HG03159 (cell line): ENCODE data around the gene SLC25A44.

Experiments used
- ATAC-seq: cut with Tn5 transposase; IDR thresholded peaks from one replicate; pipeline ENCODE4 v1.9.1; 2021; ENCODE audit warnings: mild to moderate bottlenecking, moderate library complexity; ENCODE audit not compliant: unreplicated experiment

Gene SLC25A44

GRCh38 chr1:156233426-156234127, 39.7 kb downstream of the SLC25A44 start:
- no peak for ATAC-seq

DNA sequence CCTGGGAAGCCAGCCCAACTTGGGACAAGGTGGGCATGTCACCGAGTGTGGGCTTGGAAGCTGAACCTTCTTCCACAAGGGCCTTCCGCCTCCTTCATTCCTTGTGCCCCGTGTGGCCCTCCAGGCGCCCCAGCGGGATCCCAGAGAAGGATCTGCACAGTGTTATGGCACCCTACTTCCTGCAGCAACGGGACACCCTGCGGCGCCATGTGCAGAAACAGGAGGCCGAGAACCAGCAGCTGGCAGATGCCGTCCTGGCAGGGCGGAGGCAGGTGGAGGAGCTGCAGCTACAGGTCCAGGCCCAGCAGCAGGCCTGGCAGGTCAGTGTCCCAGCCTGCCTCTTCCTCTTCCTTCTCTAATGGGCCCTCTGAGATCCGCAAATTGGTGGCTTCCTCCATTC, 42.3 kb downstream of the SLC25A44 start:
- no peak for ATAC-seq

DNA sequence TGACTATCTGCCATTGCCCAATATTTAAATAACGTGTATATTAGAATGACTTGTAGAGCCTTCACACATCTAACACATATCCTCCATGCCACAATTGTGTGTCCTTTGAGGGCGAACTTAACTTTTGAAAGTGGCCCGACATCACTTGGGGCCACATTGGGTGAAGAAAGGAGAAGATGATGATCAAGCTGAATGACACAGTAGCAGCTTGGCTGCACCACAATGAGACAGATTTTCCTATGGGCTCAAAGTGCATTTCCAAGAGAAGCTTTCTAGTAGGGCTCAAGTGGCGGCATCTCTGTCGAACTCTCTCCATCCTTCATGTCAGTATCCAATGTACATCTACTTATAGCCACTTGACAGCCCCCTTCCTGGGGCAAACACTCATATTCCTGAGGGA, 44.3 kb downstream of the SLC25A44 start:
- no peak for ATAC-seq

DNA sequence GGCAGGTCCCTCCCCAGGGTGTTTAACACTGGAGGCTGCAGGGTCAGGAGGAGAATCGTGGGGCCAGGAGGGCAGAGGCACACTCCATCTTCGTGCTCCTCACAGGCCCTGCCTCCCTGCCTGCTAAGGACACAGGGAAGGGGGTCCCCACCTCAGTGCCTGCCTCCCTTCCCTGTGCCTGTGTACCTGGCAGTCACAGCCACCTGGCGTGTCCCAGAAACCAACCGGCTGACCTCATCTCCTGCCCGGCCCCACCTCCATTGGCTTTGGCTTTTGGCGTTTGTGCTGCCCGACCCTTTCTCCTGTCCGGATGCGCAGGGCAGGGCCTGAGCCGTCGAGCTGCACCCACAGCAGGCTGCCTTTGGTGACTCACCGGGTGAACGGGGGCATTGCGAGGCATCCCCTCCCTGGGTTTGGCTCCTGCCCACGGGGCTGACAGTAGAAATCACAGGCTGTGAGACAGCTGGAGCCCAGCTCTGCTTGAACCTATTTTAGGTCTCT, 47.5 kb downstream of the SLC25A44 start:
- ATAC-seq = no peak

- ATAC-seq = no peak
Measured at GRCh38 chr1:156241926-156242325, 48.0 kb downstream of the SLC25A44 start, which contains the start of gene BGLAP. Gene BGLAP (plus strand): TSS chr1:156242184. CDS start chr1:156242232, 48 bp downstream.

- ATAC-seq = no peak
Measured at GRCh38 chr1:156242738-156243137, 48.8 kb downstream of the SLC25A44 start.

GRCh38 chr1:156244126-156244525, 50.2 kb downstream of the SLC25A44 start:
- no peak for ATAC-seq

GRCh38 chr1:156244712-156245111, 50.8 kb downstream of the SLC25A44 start:
- ATAC-seq = no peak

DNA sequence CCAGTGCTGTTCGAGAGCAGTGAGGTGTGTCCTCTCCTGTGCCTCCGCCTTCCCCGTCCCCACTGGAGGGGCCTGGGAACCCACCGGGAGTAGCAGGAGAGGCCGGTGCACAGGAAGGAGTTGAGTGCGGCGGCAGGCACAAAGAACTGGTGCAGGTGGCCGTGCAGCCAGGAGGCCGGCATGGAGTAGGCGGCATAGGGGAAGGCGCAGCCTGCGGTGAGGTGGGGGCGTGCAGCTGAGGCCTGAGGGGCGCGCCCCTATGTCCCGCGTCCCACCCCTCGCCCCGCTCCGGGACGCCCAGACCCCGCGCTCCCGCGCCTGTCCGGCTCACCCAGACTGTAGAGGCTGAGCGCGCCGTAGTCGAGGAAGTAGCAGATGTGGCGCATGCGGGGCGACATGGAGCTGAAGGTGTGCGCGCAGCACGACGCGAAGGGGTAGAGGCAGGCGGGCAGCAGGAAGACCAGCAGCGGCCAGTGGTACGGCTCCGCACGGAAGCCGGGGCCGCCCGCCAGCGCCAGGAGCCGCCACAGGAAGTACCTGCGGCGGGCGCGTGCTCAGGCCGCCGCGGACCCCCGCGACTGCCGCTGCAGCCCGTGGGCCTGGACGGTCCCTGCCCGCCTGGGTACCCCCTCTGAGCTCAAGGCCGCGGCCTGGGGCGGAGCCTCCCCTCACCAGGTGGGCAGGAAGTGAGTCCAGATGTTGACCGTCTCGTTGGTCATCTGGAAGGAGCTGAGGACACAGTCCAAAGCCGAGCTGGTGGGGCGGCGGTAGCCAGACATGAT, 51.7 kb downstream of the SLC25A44 start:
- ATAC-seq = no peak

DNA sequence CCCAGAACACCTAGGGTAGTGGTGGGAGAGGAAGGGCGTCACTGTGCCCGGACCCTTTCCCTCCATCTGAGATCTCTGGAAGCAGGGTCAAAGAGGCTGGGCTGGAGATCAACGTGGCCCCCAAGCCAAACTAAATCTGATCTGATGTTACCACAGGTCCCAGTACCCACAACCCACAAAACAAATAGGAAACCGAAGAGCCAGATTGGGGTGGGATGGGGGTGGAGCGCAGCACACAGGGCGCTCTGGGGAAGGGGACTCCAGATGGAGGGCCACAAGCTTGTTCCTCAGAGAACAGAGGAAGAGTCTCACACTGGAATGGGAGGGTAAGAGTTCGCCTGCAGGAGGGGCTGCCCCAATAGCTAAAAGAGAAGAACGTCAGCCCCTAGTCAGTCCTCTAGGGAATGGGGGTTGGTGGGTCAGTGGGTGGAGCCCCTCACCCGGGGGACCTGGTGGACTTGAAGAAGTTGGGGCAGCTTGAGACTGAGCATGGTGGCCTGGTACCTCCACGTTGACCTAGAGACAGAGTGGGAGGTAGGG, 52.4 kb downstream of the SLC25A44 start:
- ATAC-seq = no peak

DNA sequence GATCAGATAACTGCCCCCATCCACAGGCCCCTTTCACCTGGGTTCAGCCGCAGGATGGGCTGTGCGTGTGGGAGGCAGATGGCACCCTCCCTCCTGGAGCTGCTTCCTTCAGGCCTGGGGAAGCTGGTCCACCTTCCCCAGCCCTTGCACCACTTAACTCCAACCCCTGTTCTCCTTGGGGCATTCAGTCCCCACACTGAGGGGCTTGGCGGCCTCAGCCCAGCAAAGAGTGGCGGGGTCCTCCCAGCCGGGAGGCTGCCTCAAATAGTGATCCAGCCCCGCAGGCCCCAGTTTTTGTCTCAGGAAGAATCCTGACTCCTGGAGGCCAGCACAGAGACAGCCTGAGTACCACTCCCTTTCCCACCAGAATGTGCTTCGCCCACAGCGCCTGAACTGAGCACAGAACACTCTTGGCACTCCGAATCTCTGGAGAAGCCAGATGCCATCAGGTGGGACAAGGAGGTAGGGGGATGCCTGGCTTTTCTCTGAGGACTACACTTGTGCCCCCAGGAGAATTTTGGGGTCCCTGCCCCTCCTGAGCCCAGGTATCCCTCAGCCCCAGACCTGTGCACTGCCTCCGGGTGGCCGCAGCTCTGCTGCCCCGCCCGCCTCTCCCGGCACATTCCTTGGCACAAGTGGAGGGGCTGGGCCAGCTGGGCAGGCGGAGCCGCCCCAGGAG, 53.0 kb downstream of the SLC25A44 start:
- no peak for ATAC-seq

GRCh38 chr1:156247460-156248322, 53.8 kb downstream of the SLC25A44 start, which contains the start of gene PAQR6:
Gene PAQR6 (minus strand): TSS chr1:156248056. CDS start chr1:156246731, 1,325 bp downstream.
- no peak for ATAC-seq

DNA sequence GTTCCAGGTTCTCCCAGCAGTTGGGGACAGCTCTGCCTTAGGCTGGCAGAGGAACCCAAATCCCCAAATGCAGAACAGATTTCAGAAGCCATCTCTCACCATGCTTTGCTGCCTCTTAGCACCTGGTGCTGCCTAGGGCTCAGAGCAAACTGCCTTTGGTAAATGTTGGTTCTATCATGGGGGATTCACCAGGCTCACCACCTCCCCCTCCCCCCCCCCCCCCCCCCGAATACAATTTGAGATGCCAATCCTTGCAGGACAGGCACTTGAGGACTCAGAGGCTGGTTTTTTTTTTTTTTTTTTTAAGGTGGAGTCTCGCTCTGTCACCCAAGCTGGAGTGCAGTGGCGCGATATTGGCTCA, 54.4 kb downstream of the SLC25A44 start:
- ATAC-seq = no peak

DNA sequence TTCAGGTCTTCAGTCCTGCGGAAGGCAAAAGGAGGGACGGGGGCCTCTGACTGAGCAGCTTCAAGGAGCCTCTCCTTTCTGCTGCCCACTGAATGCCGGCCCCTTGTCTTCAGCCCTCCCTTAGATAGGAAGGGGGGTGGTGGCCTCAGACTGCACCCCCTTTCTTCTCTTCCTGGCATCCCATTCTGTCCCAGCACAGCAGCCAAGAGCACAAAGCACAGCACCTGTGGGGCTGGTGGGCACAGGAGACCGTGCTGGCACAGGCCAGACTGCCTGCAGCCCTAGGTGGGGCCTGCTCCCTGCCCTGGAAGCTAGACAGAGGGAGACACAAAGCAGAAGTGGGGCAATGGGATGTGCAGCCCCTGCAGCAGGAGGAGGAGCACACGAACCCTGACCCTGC, 55.7 kb downstream of the SLC25A44 start:
- ATAC-seq = no peak

- ATAC-seq = no peak
Measured at GRCh38 chr1:156251527-156251926, 57.6 kb downstream of the SLC25A44 start.

GRCh38 chr1:156253634-156254033, 59.7 kb downstream of the SLC25A44 start:
- no peak for ATAC-seq

- ATAC-seq = no peak
Measured at GRCh38 chr1:156257711-156258110, 63.8 kb downstream of the SLC25A44 start.

- ATAC-seq = no peak
Measured at GRCh38 chr1:156258859-156259258, 65.0 kb downstream of the SLC25A44 start.

DNA sequence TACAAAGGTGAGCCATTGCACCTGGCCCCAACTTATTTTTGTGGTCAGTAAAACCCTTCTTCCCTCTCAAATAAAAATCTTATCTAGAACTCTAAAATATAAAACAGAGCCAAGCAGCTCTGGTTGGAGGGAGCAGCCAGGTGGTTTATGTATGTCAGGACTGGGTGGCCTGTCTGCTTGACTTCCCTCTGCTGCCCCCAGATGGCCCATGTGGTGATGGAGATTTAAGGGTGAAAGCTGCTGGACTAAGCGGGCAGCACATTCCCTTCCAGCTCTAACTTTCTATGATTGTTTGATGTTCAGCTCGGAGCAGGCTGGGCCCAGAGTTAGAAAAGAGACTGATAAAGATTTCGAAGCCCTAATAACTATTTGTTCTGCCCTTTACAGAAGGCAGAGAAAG, 65.9 kb downstream of the SLC25A44 start:
- ATAC-seq = no peak

- no peak for ATAC-seq
Measured at GRCh38 chr1:156260896-156261295, 67.0 kb downstream of the SLC25A44 start.
